Naive thymus-derived CD4-positive, alpha-beta T cell (primary cell): ENCODE measurements around the gene MBP. TPM values are rescaled to one million over a fixed set of nuclear protein-coding genes. Genes with fewer than 3 reads are reported as not detected.

Experiments used
- ATAC-seq: fragments of 150-1000 bp; cut with Tn5 transposase; 2 replicates; pipeline ENCODE4 v1.10.0; 2021; ENCODE audit warnings: mild to moderate bottlenecking, moderate library complexity
- CTCF ChIA-PET: fragments of 350-600 bp; sonication (Branson Sonifier 250); formaldehyde crosslinking; loops from one replicate; lab custom pipeline; 2021; ENCODE audit warnings: antibody characterized with exemption; lab: Charles Lee
- POLR2A ChIA-PET: fragments of 350-600 bp; sonication (Branson Sonifier 250); formaldehyde crosslinking; loops from one replicate; lab custom pipeline; 2021; ENCODE audit warnings: antibody characterized with exemption, inconsistent platforms; lab: Charles Lee
- DNase-seq, 9 donors: peaks; one replicate each; pipeline versions ENCODE4 v3.0.0 to v3.0.0-alpha.2; 2020 to 2022; ENCODE audit warnings: mixed read lengths in 1 of 9
- H3K27ac ChIP-seq: one replicate; pipeline ENCODE4 v1.7.0; 2013; ENCODE audit warnings: mild to moderate bottlenecking, low read depth, low read length, moderate library complexity
- H3K27me3 ChIP-seq, 2 donors: one replicate each; pipeline ENCODE4 v1.7.0; 2013; ENCODE audit warnings: low read length in 2 of 2, mild to moderate bottlenecking in 2 of 2, moderate library complexity in 2 of 2; ENCODE audit not compliant: control insufficient read depth in 2 of 2, insufficient read depth in 2 of 2
- H3K36me3 ChIP-seq, 3 experiments: 1 replicate in 2 of 3; 2 replicates in 1 of 3; pipeline ENCODE4 v1.7.0; 2013; ENCODE audit warnings: low read length in 3 of 3, mild to moderate bottlenecking in 3 of 3, moderate library complexity in 1 of 3; ENCODE audit not compliant: insufficient read depth in 3 of 3, control insufficient read depth in 2 of 3
- H3K4me1 ChIP-seq, 2 donors: one replicate each; pipeline ENCODE4 v1.7.0; 2013; ENCODE audit warnings: low read length in 2 of 2, mild to moderate bottlenecking in 2 of 2, moderate library complexity in 1 of 2; ENCODE audit not compliant: control insufficient read depth in 2 of 2, insufficient read depth in 2 of 2
- H3K4me3 ChIP-seq: 2 replicates; pipeline ENCODE4 v1.7.0; 2013; ENCODE audit warnings: mild to moderate bottlenecking, low read length
- H3K9me3 ChIP-seq, 3 experiments: 1 replicate in 2 of 3; 2 replicates in 1 of 3; pipeline ENCODE4 v1.7.0; 2013; ENCODE audit warnings: low read length in 3 of 3; ENCODE audit not compliant: control insufficient read depth in 2 of 3
- H3K27ac Mint-ChIP-seq, 9 donors: one replicate each; pipeline ENCODE4 v1.8.0; 2020 to 2022; ENCODE audit warnings: mixed read lengths in 9 of 9, mild to moderate bottlenecking in 8 of 9, moderate library complexity in 5 of 9, inconsistent platforms in 2 of 9
- H3K27me3 Mint-ChIP-seq, 5 donors: one replicate each; pipeline ENCODE4 v1.8.0; 2021 to 2022; ENCODE audit warnings: mixed read lengths in 5 of 5, mild to moderate bottlenecking in 1 of 5
- H3K36me3 Mint-ChIP-seq, 5 donors: one replicate each; pipeline ENCODE4 v1.8.0; 2020 to 2022; ENCODE audit warnings: mixed read lengths in 5 of 5, mild to moderate bottlenecking in 3 of 5, inconsistent platforms in 1 of 5
- H3K4me1 Mint-ChIP-seq, 7 donors: one replicate each; pipeline ENCODE4 v1.8.0; 2020 to 2022; ENCODE audit warnings: mixed read lengths in 7 of 7, mild to moderate bottlenecking in 3 of 7, inconsistent platforms in 1 of 7
- H3K4me3 Mint-ChIP-seq, 10 donors: one replicate each; pipeline ENCODE4 v1.8.0; 2020 to 2022; ENCODE audit warnings: mild to moderate bottlenecking in 10 of 10, mixed read lengths in 10 of 10, moderate library complexity in 6 of 10, inconsistent platforms in 2 of 10
- H3K9me3 Mint-ChIP-seq, 11 donors: one replicate each; pipeline ENCODE4 v1.8.0; 2020 to 2022; ENCODE audit warnings: mixed read lengths in 11 of 11, mild to moderate bottlenecking in 4 of 11, inconsistent platforms in 1 of 11, moderate library complexity in 1 of 11
- intact Hi-C, 2 donors: fragments of 100-400 bp; cut with micrococcal nuclease; formaldehyde crosslinking; loops; one replicate each; pipeline ENCODE4 v1.15.1; 2023
- polyA plus RNA-seq, 2 donors: library from polyadenylated mRNA; unstranded; fragments of 300-500 nt; fragmentation: Illumina TruSeq; gene quantifications; one replicate each; pipeline ENCODE4 v1.2.3, GENCODE V29; 2021
- total RNA-seq, 6 experiments: library from RNA in 5 of 6; stranded (reverse) in 5 of 6; gene quantifications; 1 replicate in 5 of 6; 2 replicates in 1 of 6; pipeline ENCODE4 v1.2.3 and lab custom pipeline; 2021 to 2026

MBP gene
- total and polyA plus RNA-seq, 7 experiments from 2014 or later: 88.3 to 152 (median 107) TPM

GRCh38 chr18:77068321-77069312 lies 64.0 kb downstream of the MBP start:
- POLR2A ChIA-PET: interaction anchor here (0.5 to 3.6 kb wide), 7 partner anchors 30 to 143 kb away, joined by 3 to 15 read pairs (median 4); partner anchors contain the start of gene MBP
- H3K9me3 Mint-ChIP-seq: peaks cover 0 to 2% (median 0%) of the 10 kb centered on the region in 11 donors
- no peaks in the 10 kb centered on the region for H3K27me3 Mint-ChIP-seq
- Histone ChIP-seq H3K27me3 (no peaks in the 10 kb centered on the region), H3K27ac (peak overlapping the region; percentile 52), H3K9me3 (no peaks in the 10 kb centered on the region), H3K4me1 (peaks cover 77 to 99% of the 10 kb centered on the region in 2 donors), H3K36me3 (peaks cover 0 to 6% (median 3%) of the 10 kb centered on the region in 3 experiments), H3K4me3 (peak overlapping the region; percentile 35)
- CTCF ChIA-PET: interaction anchor here (1.1 kb wide), 2 partner anchors 69 to 145 kb away, joined by 3 read pairs; no protein-coding TSS in a partner anchor
- H3K4me3 Mint-ChIP-seq: peak overlapping the region; percentile 64 to 85 (median 70)
- H3K4me1 Mint-ChIP-seq: peaks cover 62 to 100% (median 96%) of the 10 kb centered on the region in 7 donors
- H3K27ac Mint-ChIP-seq: peak overlapping the region; percentile 88 to 100 (median 97)
- ATAC-seq (peak; percentile 42), DNase-seq (peak in 7 of 9 donors; percentile 54 to 75 (median 65))
- intact Hi-C loops: loop anchor here (1.0 to 10.0 kb wide), 6 partner anchors 14 to 694 kb away; partner anchors contain the start of gene ZNF516 (in 1 of the 2)
- peaks cover 5 to 48% (median 25%) of the 10 kb centered on the region in 5 donors for H3K36me3 Mint-ChIP-seq

DNA sequence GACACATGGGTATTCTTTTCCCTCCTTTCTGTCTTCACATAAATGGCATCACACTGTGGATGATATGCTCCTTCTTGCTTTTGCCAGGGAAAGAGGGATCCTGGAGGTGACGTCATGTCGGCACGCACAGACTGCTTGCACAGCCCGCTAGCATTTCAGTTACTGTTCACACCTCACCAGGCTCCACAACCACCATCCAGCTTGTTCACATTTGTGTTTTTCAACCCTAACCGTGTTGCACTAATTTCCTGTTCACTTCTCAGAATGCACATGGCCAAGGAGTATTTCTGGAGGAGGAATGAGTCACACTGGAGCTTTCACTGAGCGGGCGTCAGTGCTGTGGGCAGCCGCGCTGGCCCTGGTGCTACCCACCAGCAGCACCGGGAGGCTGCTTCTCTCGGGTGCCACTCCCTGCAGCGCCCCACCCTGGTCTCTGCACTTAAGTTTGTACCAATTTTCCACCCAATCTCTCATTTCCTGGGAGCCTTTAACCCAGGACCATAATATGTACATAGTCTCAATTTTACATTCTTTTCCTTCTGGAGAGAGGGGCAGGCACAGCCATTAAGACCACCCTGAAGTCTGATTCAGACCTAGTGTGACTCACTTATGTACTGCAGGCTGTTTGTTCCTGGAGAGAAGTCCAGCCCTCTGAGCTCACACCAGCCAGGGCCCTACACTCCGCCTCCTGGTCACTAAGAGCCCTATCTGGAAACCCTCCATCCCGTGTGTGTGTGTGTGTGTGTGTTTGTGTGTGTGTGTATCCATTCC lies 65.1 kb downstream of the MBP start:
- DNase-seq: peak in 1 of 9 donors; percentile 74
- ChIA-PET CTCF (interaction anchor here (1.5 kb wide), 1 partner anchor 37 kb away, joined by 3 read pairs; no protein-coding TSS in a partner anchor), POLR2A (interaction anchor here (1.3 to 3.6 kb wide), 3 partner anchors 34 to 65 kb away, joined by 4 to 15 read pairs (median 7); partner anchors contain the start of gene MBP)
- Histone ChIP-seq H3K4me1 (peaks cover 85 to 100% of the 10 kb centered on the region in 2 donors), H3K4me3 (peak overlapping the region; percentile 35), H3K27ac (peak overlapping the region; percentile 52), H3K27me3 (no peaks in the 10 kb centered on the region), H3K36me3 (peaks cover 0 to 6% (median 3%) of the 10 kb centered on the region in 3 experiments), H3K9me3 (no peaks in the 10 kb centered on the region)
- peaks cover 5 to 54% (median 25%) of the 10 kb centered on the region in 5 donors for H3K36me3 Mint-ChIP-seq
- peaks cover 70 to 100% (median 96%) of the 10 kb centered on the region in 7 donors for H3K4me1 Mint-ChIP-seq
- peaks cover 0 to 2% (median 0%) of the 10 kb centered on the region in 11 donors for H3K9me3 Mint-ChIP-seq
- ATAC-seq: peak; percentile 60
- no peaks in the 10 kb centered on the region for H3K27me3 Mint-ChIP-seq
- H3K4me3 Mint-ChIP-seq: peak overlapping the region; percentile 54 to 85 (median 70)
- intact Hi-C loops: loop anchor here (1.0 to 10.0 kb wide), 8 partner anchors 12 to 693 kb away; partner anchors contain the start of gene ZNF516 (in 1 of the 2)
- peak overlapping the region; percentile 88 to 100 (median 97) for H3K27ac Mint-ChIP-seq

DNA sequence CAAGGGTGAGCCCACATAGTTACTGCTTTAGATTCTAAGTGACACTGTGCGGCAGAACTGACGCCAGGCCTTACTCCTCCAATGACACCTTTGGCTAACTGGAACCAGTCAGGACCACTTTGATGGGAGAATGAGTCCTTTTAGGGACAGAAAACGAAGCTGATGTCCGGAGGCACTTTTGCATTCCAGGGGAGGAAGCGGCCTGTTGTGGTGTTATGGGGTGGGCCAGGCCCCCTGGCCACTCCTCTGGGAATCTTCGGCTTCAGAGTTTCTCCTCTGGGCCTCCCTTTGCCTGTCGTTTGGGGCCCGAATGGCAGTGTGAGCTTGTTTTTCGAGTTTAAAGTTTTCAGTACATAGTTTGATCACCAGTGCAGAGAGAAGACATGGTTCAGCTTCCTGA lies 65.9 kb downstream of the MBP start:
- Mint-ChIP-seq H3K36me3 (peaks cover 5 to 52% (median 29%) of the 10 kb centered on the region in 5 donors), H3K9me3 (peaks cover 0 to 2% (median 0%) of the 10 kb centered on the region in 11 donors), H3K4me3 (peak overlapping the region in 4 of 10 donors; percentile 24 to 85 (median 72)), H3K4me1 (peaks cover 72 to 100% (median 96%) of the 10 kb centered on the region in 7 donors), H3K27me3 (no peaks in the 10 kb centered on the region), H3K27ac (peak overlapping the region; percentile 88 to 100 (median 97))
- Histone ChIP-seq H3K27ac (peak overlapping the region; percentile 52), H3K9me3 (no peaks in the 10 kb centered on the region), H3K27me3 (no peaks in the 10 kb centered on the region), H3K36me3 (peaks cover 0 to 6% (median 3%) of the 10 kb centered on the region in 3 experiments), H3K4me3 (no peak overlapping the region), H3K4me1 (peaks cover 86 to 100% of the 10 kb centered on the region in 2 donors)
- POLR2A ChIA-PET: interaction anchor here (0.6 to 3.6 kb wide), 5 partner anchors 35 to 592 kb away, joined by 3 to 15 read pairs (median 4); partner anchors contain the start of gene MBP
- intact Hi-C loops: loop anchor here (1.0 to 10.0 kb wide), 7 partner anchors 11 to 692 kb away; partner anchors contain the start of gene ZNF516 (in 1 of the 2)
- ATAC-seq (no peak), DNase-seq (no peak)
- CTCF ChIA-PET: interaction anchor here (0.6 to 1.5 kb wide), 2 partner anchors 35 to 38 kb away, joined by 3 read pairs; no protein-coding TSS in a partner anchor

- no peak for DNase-seq
- no peak overlapping the region for H3K27ac ChIP-seq
- intact Hi-C loops: loop anchor here (5.0 to 10.0 kb wide), 4 partner anchors 144 to 691 kb away; partner anchors contain the start of gene ZNF516 (in 1 of the 2)
- Mint-ChIP-seq H3K9me3 (peaks cover 0 to 2% (median 0%) of the 10 kb centered on the region in 11 donors), H3K36me3 (peaks cover 5 to 51% (median 29%) of the 10 kb centered on the region in 5 donors), H3K27me3 (no peaks in the 10 kb centered on the region), H3K4me1 (peaks cover 72 to 100% (median 96%) of the 10 kb centered on the region in 7 donors), H3K27ac (peak overlapping the region in 7 of 9 donors; percentile 33 to 100 (median 96)), H3K4me3 (peak overlapping the region in 3 of 10 donors; percentile 34 to 55 (median 36))
- ChIA-PET POLR2A (interaction anchor here (0.6 to 1.2 kb wide), 3 partner anchors 11 to 592 kb away, joined by 3 to 5 read pairs (median 3); no protein-coding TSS in a partner anchor), CTCF (interaction anchor here (0.6 kb wide), 1 partner anchor 35 kb away, joined by 3 read pairs; no protein-coding TSS in a partner anchor)
- ATAC-seq: no peak
- no peaks in the 10 kb centered on the region for H3K27me3 ChIP-seq
- peaks cover 0 to 6% (median 3%) of the 10 kb centered on the region in 3 experiments for H3K36me3 ChIP-seq
- no peak overlapping the region for H3K4me3 ChIP-seq
- H3K9me3 ChIP-seq: no peaks in the 10 kb centered on the region
- peaks cover 88 to 100% of the 10 kb centered on the region in 2 donors for H3K4me1 ChIP-seq
Observed at GRCh38 chr18:77066101-77066500, 66.5 kb downstream of the MBP start.

DNA sequence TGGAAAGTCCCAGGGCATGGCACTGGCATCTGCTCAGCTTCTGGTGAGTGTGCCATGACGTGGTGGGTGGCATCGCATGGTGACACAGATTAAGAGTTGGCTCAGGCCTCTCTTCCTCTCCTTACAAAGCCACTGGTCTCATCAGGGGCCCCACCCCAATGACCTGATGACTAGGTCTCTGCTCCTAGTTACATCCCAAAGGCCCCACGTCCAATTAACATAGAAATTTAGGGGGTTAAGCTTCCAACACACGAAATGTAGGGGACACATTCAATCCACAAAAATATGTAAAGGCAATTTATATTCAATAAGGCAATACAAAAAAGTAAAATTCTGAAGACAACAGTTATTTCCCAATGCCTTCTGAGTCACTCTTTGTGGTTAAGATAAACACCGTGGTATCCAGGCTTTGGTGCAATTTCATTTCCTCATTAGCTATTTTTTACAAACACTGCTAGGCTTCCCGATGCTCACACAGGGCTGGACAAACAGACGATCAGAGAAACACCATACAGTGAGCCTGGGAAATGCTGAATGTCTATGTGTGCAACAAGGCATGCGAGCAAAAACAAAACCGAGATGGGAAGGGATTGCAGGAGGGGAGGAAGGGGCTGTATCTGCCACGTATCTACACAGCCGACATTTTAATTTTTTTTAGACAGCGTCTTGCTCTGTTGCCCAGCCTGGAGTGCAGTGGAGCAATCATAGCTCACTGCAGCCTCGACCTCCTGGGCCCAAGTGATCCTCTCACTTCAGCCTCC lies 67.2 kb downstream of the MBP start:
- ATAC-seq (peak; percentile 48), DNase-seq (no peak)
- Histone ChIP-seq H3K27ac (no peak overlapping the region), H3K4me1 (peaks cover 88 to 100% of the 10 kb centered on the region in 2 donors), H3K9me3 (no peaks in the 10 kb centered on the region), H3K27me3 (no peaks in the 10 kb centered on the region), H3K4me3 (no peak overlapping the region), H3K36me3 (peaks cover 0 to 6% (median 3%) of the 10 kb centered on the region in 3 experiments)
- H3K9me3 Mint-ChIP-seq: peaks cover 0 to 2% (median 0%) of the 10 kb centered on the region in 11 donors
- ChIA-PET POLR2A (interaction anchor here (1.2 kb wide), 1 partner anchor 11 kb away, joined by 5 read pairs; no protein-coding TSS in a partner anchor), CTCF (no interaction called here)
- H3K36me3 Mint-ChIP-seq: peaks cover 5 to 50% (median 27%) of the 10 kb centered on the region in 5 donors
- no peaks in the 10 kb centered on the region for H3K27me3 Mint-ChIP-seq
- intact Hi-C loops: loop anchor here (5.0 to 10.0 kb wide), 4 partner anchors 143 to 691 kb away; partner anchors contain the start of gene ZNF516 (in 1 of the 2)
- peak overlapping the region in 5 of 10 donors; percentile 11 to 82 (median 34) for H3K4me3 Mint-ChIP-seq
- peaks cover 70 to 100% (median 98%) of the 10 kb centered on the region in 7 donors for H3K4me1 Mint-ChIP-seq
- H3K27ac Mint-ChIP-seq: peak overlapping the region; percentile 33 to 100 (median 80)
